Uterus (tissue), 4 donors: ENCODE data around the gene PCMTD2. TPM values are rescaled to one million over a fixed set of nuclear protein-coding genes. Genes with fewer than 3 reads are reported as not detected.

Experiments
- DNase-seq, 2 donors: peaks; one replicate each; pipeline ENCODE4 v3.0.0-alpha.2; 2019 to 2020
- H3K27ac ChIP-seq, 2 donors: fragments of 200-600 bp; sonication (generic); 1 replicate in 1 of 2; 2 replicates in 1 of 2; pipeline ENCODE4 v1.5.1; 2016 to 2018
- H3K27me3 ChIP-seq, 2 donors: fragments of 200-600 bp; sonication (generic); one replicate each; pipeline ENCODE4 v1.5.1; 2018 to 2019; ENCODE audit warnings: control low read depth in 1 of 2
- H3K36me3 ChIP-seq, 2 donors: fragments of 200-600 bp; sonication (generic); one replicate each; pipeline ENCODE4 v1.5.1; 2019; ENCODE audit warnings: control low read depth in 1 of 2
- H3K4me1 ChIP-seq, 2 donors: fragments of 200-600 bp; sonication (generic); one replicate each; pipeline ENCODE4 v1.5.1; 2018 to 2019; ENCODE audit warnings: control low read depth in 1 of 2
- H3K4me3 ChIP-seq, 2 donors: fragments of 200-600 bp; sonication (generic); 1 replicate in 1 of 2; 2 replicates in 1 of 2; pipeline ENCODE4 v1.5.1; 2018 to 2019; ENCODE audit warnings: mild to moderate bottlenecking in 1 of 2
- H3K9me3 ChIP-seq, 2 donors: fragments of 200-600 bp; sonication (generic); one replicate each; pipeline ENCODE4 v1.5.1; 2019; ENCODE audit warnings: control low read depth in 1 of 2
- POLR2A ChIP-seq, 2 donors: fragments of 450-650 bp; IDR thresholded peaks; one replicate each; pipeline ENCODE4 v1.6.1; 2016; ENCODE audit warnings: antibody characterized with exemption in 2 of 2, mild to moderate bottlenecking in 1 of 2, moderate library complexity in 1 of 2
- intact Hi-C: fragments of 100-400 bp; cut with DNase I; formaldehyde crosslinking; loops from one replicate; pipeline ENCODE4 v1.15.1; 2023; ENCODE audit warnings: low total_unique reads
- total RNA-seq, 4 donors: library from RNA; depleted of rRNA in 3 of 4; stranded (reverse); fragments of >200 nt in 3 of 4; gene quantifications; one replicate each; pipeline versions ENCODE4 v1.1.0 to v1.2.4, GENCODE V29; 2014 to 2023
- TF ChIP-seq, protein P1 (sequence below), 4 experiments: fragments of 200-600 bp in 2 of 4; fragments of 450-650 bp in 2 of 4; sonication (generic) in 2 of 4; IDR thresholded peaks; one replicate each; pipeline ENCODE4 v1.5.1; 2016 to 2019; ENCODE audit warnings: antibody characterized with exemption in 4 of 4, mild to moderate bottlenecking in 2 of 4, moderate library complexity in 1 of 4
- donor health status: DM: yes; HTN: yes; CAD: no.

Gene PCMTD2
- total RNA-seq, 4 donors from 2014 or later = 50.5 to 162 (median 66.1) TPM

GRCh38 chr20:64239449-64240242 is 15.9 kb upstream of the PCMTD2 start:
- H3K9me3 ChIP-seq = no peaks in the 10 kb centered on the region
- no peak overlapping the region for H3K27ac ChIP-seq
- DNase-seq = no peak
- H3K27me3 ChIP-seq = no peaks in the 10 kb centered on the region
- no peaks in the 10 kb centered on the region for H3K36me3 ChIP-seq
- H3K4me1 ChIP-seq = no peaks in the 10 kb centered on the region
- no peak overlapping the region for H3K4me3 ChIP-seq
- intact Hi-C loops = no loop called here
- no peak for TF ChIP-seq POLR2A (IDR thresholded peaks at IDR 0.05)
- TF ChIP-seq, protein P1, sequence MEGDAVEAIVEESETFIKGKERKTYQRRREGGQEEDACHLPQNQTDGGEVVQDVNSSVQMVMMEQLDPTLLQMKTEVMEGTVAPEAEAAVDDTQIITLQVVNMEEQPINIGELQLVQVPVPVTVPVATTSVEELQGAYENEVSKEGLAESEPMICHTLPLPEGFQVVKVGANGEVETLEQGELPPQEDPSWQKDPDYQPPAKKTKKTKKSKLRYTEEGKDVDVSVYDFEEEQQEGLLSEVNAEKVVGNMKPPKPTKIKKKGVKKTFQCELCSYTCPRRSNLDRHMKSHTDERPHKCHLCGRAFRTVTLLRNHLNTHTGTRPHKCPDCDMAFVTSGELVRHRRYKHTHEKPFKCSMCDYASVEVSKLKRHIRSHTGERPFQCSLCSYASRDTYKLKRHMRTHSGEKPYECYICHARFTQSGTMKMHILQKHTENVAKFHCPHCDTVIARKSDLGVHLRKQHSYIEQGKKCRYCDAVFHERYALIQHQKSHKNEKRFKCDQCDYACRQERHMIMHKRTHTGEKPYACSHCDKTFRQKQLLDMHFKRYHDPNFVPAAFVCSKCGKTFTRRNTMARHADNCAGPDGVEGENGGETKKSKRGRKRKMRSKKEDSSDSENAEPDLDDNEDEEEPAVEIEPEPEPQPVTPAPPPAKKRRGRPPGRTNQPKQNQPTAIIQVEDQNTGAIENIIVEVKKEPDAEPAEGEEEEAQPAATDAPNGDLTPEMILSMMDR (IDR thresholded peaks at IDR 0.05) = no peak

DNA sequence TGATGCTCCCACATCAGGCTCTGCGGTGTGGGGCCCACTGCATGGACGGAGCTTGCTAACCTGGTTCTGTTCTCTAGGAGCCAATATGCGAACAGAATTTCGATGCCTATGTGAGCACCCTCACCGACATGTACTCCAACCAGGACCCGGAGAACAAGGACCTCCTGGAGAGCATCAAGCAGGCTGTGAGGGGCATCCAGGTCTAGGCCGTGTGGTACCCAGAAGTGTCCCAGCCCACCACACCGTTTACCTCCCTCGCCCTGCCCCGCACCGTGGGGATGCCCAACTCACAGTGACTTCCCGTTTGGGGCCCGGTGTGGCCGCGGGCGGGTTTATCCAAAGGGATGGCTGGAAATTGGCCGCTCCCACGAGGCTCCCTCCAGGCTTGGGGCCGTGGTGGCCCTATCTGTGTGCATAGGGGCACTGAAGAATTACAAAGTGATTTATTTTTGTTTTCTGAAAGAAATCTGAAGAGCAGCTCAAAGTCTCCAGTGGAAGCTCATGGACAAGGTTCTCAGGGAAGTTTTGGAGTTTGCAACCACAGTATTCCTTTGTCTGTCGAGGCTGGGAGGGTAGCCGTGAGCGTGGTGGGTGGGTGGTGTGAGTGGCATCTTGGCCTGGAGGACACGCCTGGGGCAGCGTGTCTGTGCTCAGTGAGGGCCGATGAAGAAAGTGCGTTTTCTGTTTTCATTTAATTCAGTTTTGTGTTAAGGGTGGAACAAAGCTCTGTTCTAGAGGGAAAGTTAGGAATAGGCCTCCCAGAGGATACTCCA is 15.1 kb upstream of the PCMTD2 start:
- intact Hi-C loops = no loop called here
- TF ChIP-seq POLR2A (IDR thresholded peaks at IDR 0.05) = no peak
- TF ChIP-seq, protein P1 (IDR thresholded peaks at IDR 0.05) = no peak
- Histone ChIP-seq H3K4me1 (no peaks in the 10 kb centered on the region), H3K36me3 (no peaks in the 10 kb centered on the region), H3K27me3 (no peaks in the 10 kb centered on the region), H3K4me3 (no peak overlapping the region), H3K27ac (no peak overlapping the region), H3K9me3 (no peaks in the 10 kb centered on the region)
- DNase-seq = no peak

- TF ChIP-seq, protein P1 (IDR thresholded peaks at IDR 0.05) = no peak
- TF ChIP-seq POLR2A (IDR thresholded peaks at IDR 0.05) = no peak
- Histone ChIP-seq H3K36me3 (no peaks in the 10 kb centered on the region), H3K4me3 (no peak overlapping the region), H3K27me3 (no peaks in the 10 kb centered on the region), H3K27ac (no peak overlapping the region), H3K9me3 (no peaks in the 10 kb centered on the region), H3K4me1 (no peaks in the 10 kb centered on the region)
- intact Hi-C loops = no loop called here
- DNase-seq = no peak
These were observed 14.5 kb upstream of the PCMTD2 start for GRCh38 chr20:64241061-64241460.

DNA sequence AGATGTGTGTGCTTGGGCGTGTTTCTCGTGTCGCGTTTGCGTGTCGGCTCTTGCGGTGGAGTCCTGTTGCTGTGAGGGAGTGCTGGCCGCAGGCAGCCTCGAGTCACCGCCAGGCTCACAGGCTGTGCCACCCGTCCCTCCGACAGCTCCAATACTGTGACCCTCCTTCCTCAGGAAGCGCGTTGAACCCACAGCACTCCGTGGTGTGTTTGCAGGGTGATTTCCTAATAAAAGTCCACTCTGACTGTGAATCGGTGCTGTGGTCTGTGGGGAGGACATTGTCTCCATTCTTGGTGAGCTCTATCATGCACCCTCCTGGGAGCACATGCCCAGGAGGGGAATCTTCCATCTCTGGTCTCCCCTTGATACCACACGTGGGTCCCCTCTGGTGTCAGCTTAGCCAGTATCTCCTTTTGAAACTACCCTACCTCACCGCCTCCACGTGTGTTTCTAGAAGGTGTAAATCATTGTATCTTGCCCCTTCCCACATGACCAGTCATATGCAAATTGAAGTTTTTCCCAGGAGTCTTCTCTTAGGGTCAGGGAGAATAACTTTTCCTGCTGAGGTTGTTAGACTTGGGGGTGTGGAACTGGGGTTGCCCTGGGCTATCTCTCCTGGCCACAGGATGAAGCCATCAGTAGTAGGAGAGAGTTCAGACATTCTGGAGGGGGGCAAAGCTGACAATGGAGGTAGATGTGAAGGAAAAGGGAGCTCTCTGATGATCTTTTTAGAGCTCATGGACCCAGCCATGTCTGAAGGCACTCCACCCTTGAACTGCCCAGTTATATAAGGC is 13.3 kb upstream of the PCMTD2 start:
- no peak overlapping the region for H3K4me3 ChIP-seq
- TF ChIP-seq, protein P1 (IDR thresholded peaks at IDR 0.05) = no peak
- TF ChIP-seq POLR2A (IDR thresholded peaks at IDR 0.05) = no peak
- DNase-seq = no peak
- H3K27ac ChIP-seq = no peak overlapping the region
- no peaks in the 10 kb centered on the region for H3K9me3 ChIP-seq
- H3K4me1 ChIP-seq = no peaks in the 10 kb centered on the region
- intact Hi-C loops = no loop called here
- H3K27me3 ChIP-seq = no peaks in the 10 kb centered on the region
- H3K36me3 ChIP-seq = no peaks in the 10 kb centered on the region
